ENCODE data around the gene GRM1. TPM values are rescaled to one million over a fixed set of nuclear protein-coding genes. Genes with fewer than 3 reads are reported as not detected.

GRM1 gene
- total and polyA plus RNA-seq, 9 of the 15 experiments (the other 6 are each of a cell fraction or from before 2014, with no cell fraction given): not detected

- FAIRE-seq (no peak), DNase-seq (ENCODE audit: extremely low read depth in 1 of 4, low spot score in 3 of 4) (no peak), ATAC-seq (no peak)
- CTCF ChIA-PET (ENCODE audit: low intra/inter-chr PET ratio): no interaction called here
- Histone ChIP-seq H3K9me3 (replicated peaks; ENCODE audit: control insufficient read depth, insufficient read depth, low read depth, low read length) (no peaks in the 10 kb centered on the region), H3K4me2 (ENCODE audit: insufficient read depth, low read length) (no peak overlapping the region), H3K27me3 (ENCODE audit: control insufficient read depth in 2 of 2, insufficient read depth in 2 of 2, low read length in 2 of 2) (no peaks in the 10 kb centered on the region), H3K9me1 (ENCODE audit: control insufficient read depth, insufficient read depth, low read length) (no peaks in the 10 kb centered on the region), H3K4me3 (no peak overlapping the region), H3K4me1 (replicated peaks in 1 of 2; ENCODE audit: control insufficient read depth in 2 of 2, insufficient read depth in 2 of 2, low read length in 2 of 2) (no peaks in the 10 kb centered on the region), H2AFZ (ENCODE audit: low read depth, low read length) (no peak overlapping the region), H3K79me2 (ENCODE audit: control insufficient read depth, insufficient read depth, low read length) (no peaks in the 10 kb centered on the region), H3K27ac (ENCODE audit: extremely low read depth, low read depth, low read length) (no peak overlapping the region), H4K20me1 (replicated peaks; ENCODE audit: control insufficient read depth, insufficient read depth, low read length) (no peaks in the 10 kb centered on the region), H3K9ac (ENCODE audit: insufficient read depth in 1 of 2, low read depth in 2 of 2, low read length in 2 of 2) (no peak overlapping the region), H3K36me3 (ENCODE audit: control insufficient read depth, insufficient read depth, low read length) (no peaks in the 10 kb centered on the region)
- WGBS (ENCODE audit: insufficient coverage, low coverage, missing lambda C conversion rate): 0% methylated on average over 2 of the region's 2 CpGs
- in situ Hi-C loops (cut with MboI): no loop called here
- BruUV-seq (replicated peaks): no TSS peak
- POLR2A ChIA-PET: no interaction called here
- intact Hi-C loops (cut with micrococcal nuclease): no loop called here
- TF ChIP-seq CLOCK (CRISPR knock-in tag; IDR thresholded peaks at IDR 0.05; ENCODE audit: borderline replicate concordance) (no peak), NR4A1 (CRISPR knock-in tag; IDR thresholded peaks at IDR 0.05) (no peak), NR4A1 (tag; IDR thresholded peaks at IDR 0.05) (no peak), L3MBTL2 (IDR thresholded peaks at IDR 0.05) (no peak), GATAD2B (IDR thresholded peaks at IDR 0.05; ENCODE audit: borderline replicate concordance) (no peak), ZNF830 (CRISPR knock-in tag; IDR thresholded peaks at IDR 0.05) (no peak), GTF3C2 (IDR thresholded peaks at IDR 0.05; ENCODE audit: borderline replicate concordance, extremely low read depth, insufficient read length) (no peak), HDAC8 (tag; IDR thresholded peaks at IDR 0.05) (no peak), ZNF507 (tag; conservative IDR thresholded peaks at IDR 0.05) (no peak), ZNF197 (CRISPR knock-in tag; IDR thresholded peaks at IDR 0.05; ENCODE audit: low read depth) (no peak), CGGBP1 (CRISPR knock-in tag; IDR thresholded peaks at IDR 0.05) (no peak), CCNT2 (IDR thresholded peaks at IDR 0.05; ENCODE audit: borderline replicate concordance, extremely low read depth, insufficient read length, low read depth, low read length) (no peak), HDAC3 (IDR thresholded peaks at IDR 0.05; ENCODE audit: borderline replicate concordance, partially characterized antibody) (no peak), POLR2AphosphoS2 (IDR thresholded peaks at IDR 0.05; ENCODE audit: low read length) (no peak), ZNF175 (CRISPR knock-in tag; IDR thresholded peaks at IDR 0.05; ENCODE audit: low read depth) (no peak), FOXO4 (CRISPR knock-in tag; IDR thresholded peaks at IDR 0.05) (no peak)
Observed at GRCh38 chr6:146312608-146313007, 283.7 kb downstream of the GRM1 start.
